Mucosa of stomach (tissue), 1 donor: ENCODE measurements around the gene LPIN2.

Experiments used
- H3K27me3 ChIP-seq: one replicate; pipeline ENCODE4 v1.7.0; 2013; ENCODE audit warnings: mild to moderate bottlenecking, low read length; ENCODE audit not compliant: control insufficient read depth, insufficient read depth
- H3K36me3 ChIP-seq: one replicate; pipeline ENCODE4 v1.7.0; 2013; ENCODE audit warnings: low read length; ENCODE audit not compliant: control insufficient read depth, insufficient read depth
- H3K4me1 ChIP-seq: one replicate; pipeline ENCODE4 v1.7.0; 2013; ENCODE audit warnings: mild to moderate bottlenecking, low read length; ENCODE audit not compliant: control insufficient read depth, insufficient read depth
- H3K4me3 ChIP-seq: one replicate; pipeline ENCODE4 v1.7.0; 2013; ENCODE audit warnings: low read length
- H3K9ac ChIP-seq: one replicate; pipeline ENCODE4 v1.7.0; 2013; ENCODE audit warnings: mild to moderate bottlenecking, low read length, moderate library complexity
- H3K9me3 ChIP-seq: one replicate; pipeline ENCODE4 v1.7.0; 2013; ENCODE audit warnings: mild to moderate bottlenecking, low read length, moderate library complexity; ENCODE audit not compliant: control insufficient read depth
- donor health status: Pancreatic carcinoma.

LPIN2 gene

DNA sequence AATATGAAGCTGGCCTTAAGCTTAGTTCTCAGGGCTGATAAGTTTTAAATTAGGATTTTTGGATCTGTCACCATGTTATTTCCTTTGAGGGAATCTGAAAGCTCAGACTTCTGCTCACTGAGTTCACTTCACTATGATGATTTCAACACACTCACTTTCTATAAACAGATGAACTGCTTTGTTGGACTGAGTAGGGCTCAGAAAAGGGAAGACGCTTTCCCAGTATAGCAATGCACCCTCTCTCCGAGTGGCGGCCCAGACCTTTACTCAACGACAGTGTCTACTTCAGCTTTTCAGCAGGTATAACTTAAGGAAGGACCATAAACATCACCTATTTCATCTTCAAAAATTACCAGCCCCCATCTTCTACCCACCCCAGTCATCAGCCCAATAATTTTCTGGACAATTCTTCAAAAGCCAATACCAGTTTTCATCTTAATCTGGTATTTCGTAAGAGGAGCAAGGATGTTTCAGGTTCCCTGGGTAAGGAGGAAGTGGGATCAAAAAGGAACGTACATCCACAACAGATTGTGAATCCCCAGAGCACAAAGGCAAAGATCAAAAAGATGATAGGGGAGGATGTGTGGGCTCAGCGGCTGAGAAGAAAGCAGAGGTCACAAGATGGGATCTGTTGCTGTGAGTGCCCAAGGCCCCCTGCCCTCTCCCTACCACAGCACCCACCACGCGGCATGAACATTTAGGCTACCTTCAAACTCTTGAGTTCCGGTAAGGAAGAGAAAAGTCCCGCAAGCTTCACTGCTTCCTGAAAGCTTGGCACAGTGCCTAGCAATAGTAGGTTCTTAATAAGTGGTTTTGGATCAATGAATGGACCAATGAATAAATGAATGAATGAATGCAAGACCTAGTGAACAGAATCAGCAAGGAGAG is 41.9 kb downstream of the LPIN2 start:
- no peaks in the 10 kb centered on the region for H3K27me3 ChIP-seq
- H3K4me3 ChIP-seq: no peak overlapping the region
- H3K9me3 ChIP-seq: no peaks in the 10 kb centered on the region
- H3K4me1 ChIP-seq: peaks cover 37% of the 10 kb centered on the region
- no peaks in the 10 kb centered on the region for H3K36me3 ChIP-seq
- no peak overlapping the region for H3K9ac ChIP-seq

DNA sequence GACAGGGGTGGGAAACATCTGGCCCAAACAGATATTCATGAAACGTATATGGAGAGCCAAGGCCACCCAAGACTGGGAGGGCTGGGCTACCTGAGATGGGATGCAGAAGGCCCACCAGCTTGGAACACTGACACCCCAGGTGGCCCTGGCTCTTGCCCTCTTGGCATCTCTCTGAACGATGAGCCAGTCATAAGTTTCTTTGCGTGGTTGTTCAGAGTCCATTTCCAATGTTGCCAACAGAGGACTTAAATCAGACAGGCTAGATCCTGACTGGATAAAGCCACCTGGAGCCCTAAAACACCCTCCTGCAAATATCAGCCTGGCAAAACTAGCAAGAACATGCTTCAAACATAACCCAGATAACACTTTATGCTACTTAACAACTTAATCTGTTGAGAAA is 42.6 kb downstream of the LPIN2 start:
- H3K4me1 ChIP-seq: peaks cover 32% of the 10 kb centered on the region
- no peaks in the 10 kb centered on the region for H3K9me3 ChIP-seq
- no peak overlapping the region for H3K9ac ChIP-seq
- H3K27me3 ChIP-seq: no peaks in the 10 kb centered on the region
- no peak overlapping the region for H3K4me3 ChIP-seq
- H3K36me3 ChIP-seq: no peaks in the 10 kb centered on the region

- Histone ChIP-seq H3K9me3 (no peaks in the 10 kb centered on the region), H3K27me3 (no peaks in the 10 kb centered on the region), H3K4me3 (no peak overlapping the region), H3K9ac (no peak overlapping the region), H3K36me3 (no peaks in the 10 kb centered on the region), H3K4me1 (peaks cover 32% of the 10 kb centered on the region)
Measured at GRCh38 chr18:2969695-2970094, 43.2 kb downstream of the LPIN2 start.

- H3K9me3 ChIP-seq: no peaks in the 10 kb centered on the region
- no peaks in the 10 kb centered on the region for H3K36me3 ChIP-seq
- H3K4me3 ChIP-seq: no peak overlapping the region
- H3K27me3 ChIP-seq: no peaks in the 10 kb centered on the region
- H3K4me1 ChIP-seq: peaks cover 32% of the 10 kb centered on the region
- no peak overlapping the region for H3K9ac ChIP-seq
Measured at GRCh38 chr18:2968606-2969005, 44.3 kb downstream of the LPIN2 start.

GRCh38 chr18:2967820-2968219 is 45.1 kb downstream of the LPIN2 start:
- peaks cover 32% of the 10 kb centered on the region for H3K4me1 ChIP-seq

DNA sequence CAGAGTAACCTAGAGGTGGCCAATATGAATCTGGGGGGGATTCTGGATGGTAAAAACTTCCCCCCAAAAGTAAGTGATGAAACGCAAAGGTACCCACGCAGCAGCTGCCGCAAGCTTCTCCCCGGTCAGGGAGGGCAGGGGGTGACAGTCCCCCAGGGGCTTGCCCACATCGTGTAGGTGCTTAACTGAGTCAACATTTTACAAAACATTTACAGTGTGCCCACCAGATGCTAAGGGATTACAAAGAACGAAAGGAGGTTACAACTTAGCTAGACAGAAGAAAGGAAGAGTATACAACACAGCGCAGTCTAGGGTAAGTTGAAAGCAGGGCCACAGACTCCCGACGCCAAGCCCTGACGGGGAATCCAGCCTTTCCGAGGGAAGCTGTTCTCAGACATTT is 45.6 kb downstream of the LPIN2 start:
- no peaks in the 10 kb centered on the region for H3K9me3 ChIP-seq
- no peak overlapping the region for H3K9ac ChIP-seq
- peaks cover 30% of the 10 kb centered on the region for H3K4me1 ChIP-seq
- H3K36me3 ChIP-seq: no peaks in the 10 kb centered on the region
- no peaks in the 10 kb centered on the region for H3K27me3 ChIP-seq
- no peak overlapping the region for H3K4me3 ChIP-seq

More at GRCh38 chr18:2967820-2968219, 45.1 kb downstream of the LPIN2 start:
- no peaks in the 10 kb centered on the region for H3K36me3 ChIP-seq
- H3K27me3 ChIP-seq: no peaks in the 10 kb centered on the region
- no peak overlapping the region for H3K4me3 ChIP-seq
- H3K9ac ChIP-seq: no peak overlapping the region
- no peaks in the 10 kb centered on the region for H3K9me3 ChIP-seq

GRCh38 chr18:2966560-2966959 is 46.4 kb downstream of the LPIN2 start:
- H3K36me3 ChIP-seq: no peaks in the 10 kb centered on the region
- no peaks in the 10 kb centered on the region for H3K9me3 ChIP-seq
- peaks cover 36% of the 10 kb centered on the region for H3K4me1 ChIP-seq
- H3K9ac ChIP-seq: no peak overlapping the region
- H3K4me3 ChIP-seq: no peak overlapping the region
- H3K27me3 ChIP-seq: no peaks in the 10 kb centered on the region

DNA sequence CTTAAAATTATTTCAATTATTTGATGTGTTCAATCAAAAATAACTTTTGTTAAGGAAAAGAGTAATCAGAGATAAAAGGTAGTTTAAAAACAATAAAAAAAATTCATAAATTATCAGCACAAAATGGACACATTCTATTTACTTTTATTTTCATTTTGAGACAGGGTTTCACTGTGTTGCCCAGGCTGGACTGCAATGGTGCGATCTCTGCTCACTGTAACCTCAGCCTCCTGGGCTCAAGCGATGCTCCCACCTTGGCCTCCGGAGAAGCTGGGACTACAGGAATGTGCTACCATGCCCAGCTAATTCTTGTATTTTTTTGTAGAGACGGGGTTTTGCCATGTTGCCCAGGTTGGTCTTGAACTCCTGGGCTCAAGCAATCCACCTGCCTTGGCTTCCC is 47.1 kb downstream of the LPIN2 start:
- Histone ChIP-seq H3K36me3 (no peaks in the 10 kb centered on the region), H3K4me1 (peaks cover 42% of the 10 kb centered on the region), H3K4me3 (no peak overlapping the region), H3K9ac (no peak overlapping the region), H3K9me3 (no peaks in the 10 kb centered on the region), H3K27me3 (no peaks in the 10 kb centered on the region)

GRCh38 chr18:2964361-2965010 is 48.5 kb downstream of the LPIN2 start:
- Histone ChIP-seq H3K9ac (no peak overlapping the region), H3K4me1 (peaks cover 43% of the 10 kb centered on the region), H3K27me3 (no peaks in the 10 kb centered on the region), H3K36me3 (no peaks in the 10 kb centered on the region), H3K4me3 (no peak overlapping the region), H3K9me3 (no peaks in the 10 kb centered on the region)
